NK-92 treated with Interleukin-12 subunit alpha and Interleukin-12 subunit beta, amount 100 ng/mL, for 24 hours (cell line): ENCODE data around the gene PPIA.
"Not testable (repeated sequence)": the region's sequence is repeated elsewhere in the genome, so short reads cannot be mapped to it uniquely, and the experiment has no call there.

Experiments
- DNase-seq: peaks from one replicate; lab custom pipeline; 2025; lab: John Stamatoyannopoulos, UW

PPIA gene

GRCh38 chr7:44764081-44764480, 32.4 kb upstream of the PPIA start:
- DNase-seq, result no peak

- DNase-seq, result no peak
Observed at GRCh38 chr7:44764665-44765578, 31.6 kb upstream of the PPIA start.

GRCh38 chr7:44765579-44766415, 30.7 kb upstream of the PPIA start:
- no peak for DNase-seq

GRCh38 chr7:44766416-44766801, 30.1 kb upstream of the PPIA start:
- no peak for DNase-seq

GRCh38 chr7:44767134-44767911, 29.2 kb upstream of the PPIA start:
- no peak for DNase-seq

GRCh38 chr7:44767912-44768627, 28.4 kb upstream of the PPIA start:
- DNase-seq, result no peak

- no peak for DNase-seq
Observed at GRCh38 chr7:44768628-44769371, 27.7 kb upstream of the PPIA start.

- DNase-seq, result no peak
Observed at GRCh38 chr7:44769376-44769775, 27.1 kb upstream of the PPIA start.

- peak; percentile 29 for DNase-seq
Observed at GRCh38 chr7:44769776-44770294, 26.6 kb upstream of the PPIA start.

- DNase-seq, result no peak
Observed at GRCh38 chr7:44771358-44771757, 25.1 kb upstream of the PPIA start.

GRCh38 chr7:44772440-44772839, 24.0 kb upstream of the PPIA start:
- no peak for DNase-seq

- DNase-seq, result no peak
Observed at GRCh38 chr7:44772867-44773266, 23.6 kb upstream of the PPIA start.

- DNase-seq, result not testable (repeated sequence)
Observed at GRCh38 chr7:44774486-44774885, 22.0 kb upstream of the PPIA start.

GRCh38 chr7:44775383-44776107, 20.9 kb upstream of the PPIA start:
- no peak for DNase-seq

GRCh38 chr7:44776211-44776610, 20.3 kb upstream of the PPIA start:
- no peak for DNase-seq

- no peak for DNase-seq
Observed at GRCh38 chr7:44782460-44782859, 14.0 kb upstream of the PPIA start.

GRCh38 chr7:44783407-44783806, 13.1 kb upstream of the PPIA start:
- no peak for DNase-seq

- no peak for DNase-seq
Observed at GRCh38 chr7:44784364-44784763, 12.1 kb upstream of the PPIA start.

GRCh38 chr7:44785218-44785617, 11.3 kb upstream of the PPIA start:
- not testable (repeated sequence) for DNase-seq

- no peak for DNase-seq
Observed at GRCh38 chr7:44787041-44787440, 9.4 kb upstream of the PPIA start.
